ENCODE results near the gene CLCN1.

- no peak for TF ChIP-seq EZH2phosphoT487 (IDR thresholded peaks at IDR 0.05)
- TF ChIP-seq, protein P1, sequence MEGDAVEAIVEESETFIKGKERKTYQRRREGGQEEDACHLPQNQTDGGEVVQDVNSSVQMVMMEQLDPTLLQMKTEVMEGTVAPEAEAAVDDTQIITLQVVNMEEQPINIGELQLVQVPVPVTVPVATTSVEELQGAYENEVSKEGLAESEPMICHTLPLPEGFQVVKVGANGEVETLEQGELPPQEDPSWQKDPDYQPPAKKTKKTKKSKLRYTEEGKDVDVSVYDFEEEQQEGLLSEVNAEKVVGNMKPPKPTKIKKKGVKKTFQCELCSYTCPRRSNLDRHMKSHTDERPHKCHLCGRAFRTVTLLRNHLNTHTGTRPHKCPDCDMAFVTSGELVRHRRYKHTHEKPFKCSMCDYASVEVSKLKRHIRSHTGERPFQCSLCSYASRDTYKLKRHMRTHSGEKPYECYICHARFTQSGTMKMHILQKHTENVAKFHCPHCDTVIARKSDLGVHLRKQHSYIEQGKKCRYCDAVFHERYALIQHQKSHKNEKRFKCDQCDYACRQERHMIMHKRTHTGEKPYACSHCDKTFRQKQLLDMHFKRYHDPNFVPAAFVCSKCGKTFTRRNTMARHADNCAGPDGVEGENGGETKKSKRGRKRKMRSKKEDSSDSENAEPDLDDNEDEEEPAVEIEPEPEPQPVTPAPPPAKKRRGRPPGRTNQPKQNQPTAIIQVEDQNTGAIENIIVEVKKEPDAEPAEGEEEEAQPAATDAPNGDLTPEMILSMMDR (IDR thresholded peaks at IDR 0.05), result no peak
Measured at GRCh38 chr7:143394068-143394467, 78.2 kb downstream of the CLCN1 start.
